Right atrium auricular region (tissue), 2 donors: ENCODE results near the gene VASN. TPM values are rescaled to one million over a fixed set of nuclear protein-coding genes. Genes with fewer than 3 reads are reported as not detected.

Experiments used
- DNase-seq: peaks from one replicate; pipeline ENCODE4 v3.0.0-alpha.2; 2019; ENCODE audit warnings: low spot score
- H3K27ac ChIP-seq, 2 donors: fragments of 200-600 bp; sonication (generic); 1 replicate in 1 of 2; 2 replicates in 1 of 2; pipeline ENCODE4 v1.5.1; 2016 to 2019
- H3K27me3 ChIP-seq, 2 donors: fragments of 200-600 bp; sonication (generic); one replicate each; pipeline versions ENCODE4 v1.5.1 to v1.6.0; 2017 to 2019
- H3K36me3 ChIP-seq: fragments of 200-600 bp; sonication (generic); one replicate; pipeline ENCODE4 v1.5.1; 2016
- H3K4me1 ChIP-seq, 2 donors: fragments of 200-600 bp; sonication (generic); one replicate each; pipeline versions ENCODE4 v1.5.1 to v1.6.0; 2017 to 2019
- H3K4me3 ChIP-seq, 2 donors: fragments of 200-600 bp; sonication (generic); 1 replicate in 1 of 2; 2 replicates in 1 of 2; pipeline ENCODE4 v1.5.1; 2017 to 2019; ENCODE audit warnings: mild to moderate bottlenecking in 1 of 2, moderate library complexity in 1 of 2
- H3K9me3 ChIP-seq, 2 donors: fragments of 200-600 bp; sonication (generic); one replicate each; pipeline ENCODE4 v1.5.1; 2019
- CTCF ChIP-seq, 2 donors: fragments of 200-600 bp; sonication (generic); IDR thresholded peaks; one replicate each; pipeline ENCODE4 v1.5.1; 2019; ENCODE audit warnings: antibody characterized with exemption in 2 of 2
- total RNA-seq, 2 donors: library from RNA; depleted of rRNA; stranded (reverse); fragments of >200 nt; gene quantifications; one replicate each; pipeline ENCODE4 v1.1.0, GENCODE V29; 2016

VASN gene
- total RNA-seq, 2 donors from 2014 or later: 17.9 to 39.0 TPM

- Histone ChIP-seq H3K27ac (peak overlapping the region; percentile 89 to 93), H3K4me3 (no peak overlapping the region), H3K27me3 (no peaks in the 10 kb centered on the region), H3K4me1 (peaks cover 0 to 61% of the 10 kb centered on the region in 2 donors), H3K9me3 (no peaks in the 10 kb centered on the region), H3K36me3 (no peaks in the 10 kb centered on the region)
- TF ChIP-seq CTCF (IDR thresholded peaks at IDR 0.05): no peak
- no peak for DNase-seq
Observed at GRCh38 chr16:4370151-4370550, 1.5 kb upstream of the VASN start.

GRCh38 chr16:4370570-4371356, 885 bp upstream of the VASN start:
- no peak for TF ChIP-seq CTCF (IDR thresholded peaks at IDR 0.05)
- peak; percentile 91 for DNase-seq
- peak overlapping the region; percentile 59 to 69 for H3K4me3 ChIP-seq
- H3K9me3 ChIP-seq: no peaks in the 10 kb centered on the region
- H3K27me3 ChIP-seq: no peaks in the 10 kb centered on the region
- peak overlapping the region; percentile 89 to 93 for H3K27ac ChIP-seq
- no peaks in the 10 kb centered on the region for H3K36me3 ChIP-seq
- peaks cover 0 to 67% of the 10 kb centered on the region in 2 donors for H3K4me1 ChIP-seq

- Histone ChIP-seq H3K4me1 (peaks cover 0 to 80% of the 10 kb centered on the region in 2 donors), H3K9me3 (no peaks in the 10 kb centered on the region), H3K4me3 (peak overlapping the region; percentile 59 to 69), H3K36me3 (no peaks in the 10 kb centered on the region), H3K27me3 (no peaks in the 10 kb centered on the region), H3K27ac (peak overlapping the region; percentile 89 to 93)
- no peak for DNase-seq
- TF ChIP-seq CTCF (IDR thresholded peaks at IDR 0.05): no peak
Observed at GRCh38 chr16:4372001-4372577, 441 bp downstream of the VASN start.

- Histone ChIP-seq H3K4me3 (peak overlapping the region; percentile 59 to 69), H3K27me3 (no peaks in the 10 kb centered on the region), H3K36me3 (no peaks in the 10 kb centered on the region), H3K9me3 (no peaks in the 10 kb centered on the region), H3K27ac (peak overlapping the region; percentile 89 to 93), H3K4me1 (peaks cover 0 to 87% of the 10 kb centered on the region in 2 donors)
- no peak for DNase-seq
- TF ChIP-seq CTCF (IDR thresholded peaks at IDR 0.05): no peak
Observed at GRCh38 chr16:4372578-4373355, 1.1 kb downstream of the VASN start.

GRCh38 chr16:4373356-4373908, 1.8 kb downstream of the VASN start:
- Histone ChIP-seq H3K27me3 (no peaks in the 10 kb centered on the region), H3K36me3 (no peaks in the 10 kb centered on the region), H3K27ac (peak overlapping the region; percentile 89 to 93), H3K9me3 (no peaks in the 10 kb centered on the region), H3K4me3 (peak overlapping the region; percentile 59 to 69), H3K4me1 (peaks cover 0 to 93% of the 10 kb centered on the region in 2 donors)
- DNase-seq: no peak
- TF ChIP-seq CTCF (IDR thresholded peaks at IDR 0.05): no peak
